Lower leg skin (tissue), 3 donors: ENCODE data around the gene GALM.

Experiments used
- POLR2A ChIP-seq, 2 donors: fragments of 450-650 bp; IDR thresholded peaks; one replicate each; pipeline ENCODE4 v1.6.1; 2016 to 2017; ENCODE audit warnings: antibody characterized with exemption in 2 of 2, mild to moderate bottlenecking in 1 of 2, moderate library complexity in 1 of 2
- TF ChIP-seq, protein P1 (sequence below), 3 donors: fragments of 450-650 bp; IDR thresholded peaks; one replicate each; pipeline ENCODE4 v1.5.1; 2016; ENCODE audit warnings: antibody characterized with exemption in 3 of 3, mild to moderate bottlenecking in 3 of 3, moderate library complexity in 2 of 3

DNA sequence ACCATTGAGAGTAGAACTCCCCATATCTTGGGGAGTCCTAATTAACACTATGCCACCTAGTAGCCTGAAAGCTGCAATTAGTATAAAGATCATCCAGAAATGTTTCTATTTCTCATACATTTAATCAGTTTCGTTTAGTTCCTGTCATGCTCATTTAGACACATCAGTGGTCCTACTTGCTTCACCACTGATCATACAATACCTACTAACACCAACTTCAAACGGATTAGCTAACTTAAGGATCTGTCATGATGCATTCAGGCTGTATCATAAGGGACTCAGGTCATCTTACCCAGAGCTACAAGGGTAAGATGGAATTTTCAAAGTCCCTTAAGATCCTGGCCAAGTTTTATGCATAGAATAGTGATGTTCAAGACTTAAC, 78.5 kb downstream of the GALM start:
- TF ChIP-seq, protein P1, sequence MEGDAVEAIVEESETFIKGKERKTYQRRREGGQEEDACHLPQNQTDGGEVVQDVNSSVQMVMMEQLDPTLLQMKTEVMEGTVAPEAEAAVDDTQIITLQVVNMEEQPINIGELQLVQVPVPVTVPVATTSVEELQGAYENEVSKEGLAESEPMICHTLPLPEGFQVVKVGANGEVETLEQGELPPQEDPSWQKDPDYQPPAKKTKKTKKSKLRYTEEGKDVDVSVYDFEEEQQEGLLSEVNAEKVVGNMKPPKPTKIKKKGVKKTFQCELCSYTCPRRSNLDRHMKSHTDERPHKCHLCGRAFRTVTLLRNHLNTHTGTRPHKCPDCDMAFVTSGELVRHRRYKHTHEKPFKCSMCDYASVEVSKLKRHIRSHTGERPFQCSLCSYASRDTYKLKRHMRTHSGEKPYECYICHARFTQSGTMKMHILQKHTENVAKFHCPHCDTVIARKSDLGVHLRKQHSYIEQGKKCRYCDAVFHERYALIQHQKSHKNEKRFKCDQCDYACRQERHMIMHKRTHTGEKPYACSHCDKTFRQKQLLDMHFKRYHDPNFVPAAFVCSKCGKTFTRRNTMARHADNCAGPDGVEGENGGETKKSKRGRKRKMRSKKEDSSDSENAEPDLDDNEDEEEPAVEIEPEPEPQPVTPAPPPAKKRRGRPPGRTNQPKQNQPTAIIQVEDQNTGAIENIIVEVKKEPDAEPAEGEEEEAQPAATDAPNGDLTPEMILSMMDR (IDR thresholded peaks at IDR 0.05) = no peak
- TF ChIP-seq POLR2A (IDR thresholded peaks at IDR 0.05) = no peak
